Peyer's patch (tissue), 4 donors: Measurements from ENCODE around the gene STYK1.

Experiments
- POLR2A ChIP-seq, 2 donors: fragments of 450-650 bp; IDR thresholded peaks; one replicate each; pipeline ENCODE4 v1.5.1; 2017; ENCODE audit warnings: antibody characterized with exemption in 2 of 2, mild to moderate bottlenecking in 2 of 2, moderate library complexity in 2 of 2
- TF ChIP-seq, protein P1 (sequence below), 6 experiments: fragments of 450-650 bp in 4 of 6; fragments of 200-600 bp in 2 of 6; sonication (generic) in 1 of 6; IDR thresholded peaks; one replicate each; pipeline ENCODE4 v1.5.1; 2017 to 2019; ENCODE audit warnings: antibody characterized with exemption in 6 of 6, mild to moderate bottlenecking in 3 of 6, moderate library complexity in 1 of 6

DNA sequence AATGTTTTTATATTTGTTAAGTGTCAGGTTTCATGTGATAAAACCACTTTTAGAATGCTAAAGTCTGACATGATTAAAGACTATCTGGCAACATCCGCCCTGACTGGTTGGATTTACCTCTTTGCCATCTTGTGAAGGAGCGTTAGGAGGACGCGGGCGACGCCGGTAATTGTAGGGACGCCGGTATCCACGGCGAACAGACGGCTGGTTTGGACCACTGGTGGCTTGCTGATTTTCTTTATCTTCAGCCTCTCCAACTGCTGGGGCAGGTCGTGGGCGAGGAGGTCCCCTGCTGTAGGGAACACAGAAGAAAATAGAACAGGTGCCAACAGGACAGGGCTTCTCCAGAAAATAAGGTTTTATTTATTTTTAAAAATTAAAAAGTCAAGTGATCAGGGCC, 28.0 kb upstream of the STYK1 start:
- TF ChIP-seq, protein P1, sequence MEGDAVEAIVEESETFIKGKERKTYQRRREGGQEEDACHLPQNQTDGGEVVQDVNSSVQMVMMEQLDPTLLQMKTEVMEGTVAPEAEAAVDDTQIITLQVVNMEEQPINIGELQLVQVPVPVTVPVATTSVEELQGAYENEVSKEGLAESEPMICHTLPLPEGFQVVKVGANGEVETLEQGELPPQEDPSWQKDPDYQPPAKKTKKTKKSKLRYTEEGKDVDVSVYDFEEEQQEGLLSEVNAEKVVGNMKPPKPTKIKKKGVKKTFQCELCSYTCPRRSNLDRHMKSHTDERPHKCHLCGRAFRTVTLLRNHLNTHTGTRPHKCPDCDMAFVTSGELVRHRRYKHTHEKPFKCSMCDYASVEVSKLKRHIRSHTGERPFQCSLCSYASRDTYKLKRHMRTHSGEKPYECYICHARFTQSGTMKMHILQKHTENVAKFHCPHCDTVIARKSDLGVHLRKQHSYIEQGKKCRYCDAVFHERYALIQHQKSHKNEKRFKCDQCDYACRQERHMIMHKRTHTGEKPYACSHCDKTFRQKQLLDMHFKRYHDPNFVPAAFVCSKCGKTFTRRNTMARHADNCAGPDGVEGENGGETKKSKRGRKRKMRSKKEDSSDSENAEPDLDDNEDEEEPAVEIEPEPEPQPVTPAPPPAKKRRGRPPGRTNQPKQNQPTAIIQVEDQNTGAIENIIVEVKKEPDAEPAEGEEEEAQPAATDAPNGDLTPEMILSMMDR (IDR thresholded peaks at IDR 0.05): no peak
- TF ChIP-seq POLR2A (IDR thresholded peaks at IDR 0.05): no peak
